Measurements from ENCODE around the gene SUPT6H. TPM values are rescaled to one million over a fixed set of nuclear protein-coding genes. Genes with fewer than 3 reads are reported as not detected.

SUPT6H gene
- total and polyA plus RNA-seq, 9 of the 15 experiments (the other 6 are each of a cell fraction or from before 2014, with no cell fraction given) = 1.7 to 77.7 (median 49.2) TPM

DNA sequence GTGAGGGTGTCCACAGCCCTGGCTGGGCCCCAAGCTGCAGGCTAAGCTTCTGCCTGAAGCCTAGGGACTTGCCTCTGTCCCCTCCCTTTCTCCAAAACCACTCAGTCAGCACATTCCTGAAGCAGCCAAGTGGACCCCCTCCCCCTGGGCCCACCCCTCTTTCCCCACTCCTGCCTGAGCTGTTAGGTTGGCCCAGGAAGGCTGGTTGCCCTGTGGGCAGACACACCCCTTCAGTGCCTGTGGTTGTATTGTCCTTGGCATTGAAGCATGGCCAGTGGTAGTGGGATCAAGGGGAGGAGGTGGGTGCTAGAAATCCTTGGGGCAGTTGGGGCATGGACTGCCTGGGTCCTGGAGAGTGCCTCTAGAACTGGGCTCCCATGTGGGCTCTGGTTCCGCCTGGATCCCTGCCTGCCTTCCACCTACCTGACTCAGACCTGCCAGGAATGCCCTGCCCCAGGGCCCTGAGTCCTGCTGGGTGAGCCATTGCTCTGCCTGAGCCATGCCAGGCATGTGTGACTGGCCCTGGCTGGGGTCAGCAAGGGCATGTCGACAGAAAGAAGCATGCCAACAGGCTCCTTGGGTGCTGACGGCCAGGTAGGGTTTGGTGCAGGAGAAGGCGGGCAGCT, 83.9 kb downstream of the SUPT6H start (continued):
- TF ChIP-seq, protein P1, sequence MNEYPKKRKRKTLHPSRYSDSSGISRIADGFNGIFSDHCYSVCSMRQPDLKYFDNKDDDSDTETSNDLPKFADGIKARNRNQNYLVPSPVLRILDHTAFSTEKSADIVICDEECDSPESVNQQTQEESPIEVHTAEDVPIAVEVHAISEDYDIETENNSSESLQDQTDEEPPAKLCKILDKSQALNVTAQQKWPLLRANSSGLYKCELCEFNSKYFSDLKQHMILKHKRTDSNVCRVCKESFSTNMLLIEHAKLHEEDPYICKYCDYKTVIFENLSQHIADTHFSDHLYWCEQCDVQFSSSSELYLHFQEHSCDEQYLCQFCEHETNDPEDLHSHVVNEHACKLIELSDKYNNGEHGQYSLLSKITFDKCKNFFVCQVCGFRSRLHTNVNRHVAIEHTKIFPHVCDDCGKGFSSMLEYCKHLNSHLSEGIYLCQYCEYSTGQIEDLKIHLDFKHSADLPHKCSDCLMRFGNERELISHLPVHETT (CRISPR knock-in tag; conservative IDR thresholded peaks at IDR 0.05 in 1 of 2, IDR thresholded peaks at IDR 0.05 in 1 of 2) = no peak
- no peak for TF ChIP-seq ZNF561 (CRISPR knock-in tag; conservative IDR thresholded peaks at IDR 0.05)
- TF ChIP-seq, protein P2, sequence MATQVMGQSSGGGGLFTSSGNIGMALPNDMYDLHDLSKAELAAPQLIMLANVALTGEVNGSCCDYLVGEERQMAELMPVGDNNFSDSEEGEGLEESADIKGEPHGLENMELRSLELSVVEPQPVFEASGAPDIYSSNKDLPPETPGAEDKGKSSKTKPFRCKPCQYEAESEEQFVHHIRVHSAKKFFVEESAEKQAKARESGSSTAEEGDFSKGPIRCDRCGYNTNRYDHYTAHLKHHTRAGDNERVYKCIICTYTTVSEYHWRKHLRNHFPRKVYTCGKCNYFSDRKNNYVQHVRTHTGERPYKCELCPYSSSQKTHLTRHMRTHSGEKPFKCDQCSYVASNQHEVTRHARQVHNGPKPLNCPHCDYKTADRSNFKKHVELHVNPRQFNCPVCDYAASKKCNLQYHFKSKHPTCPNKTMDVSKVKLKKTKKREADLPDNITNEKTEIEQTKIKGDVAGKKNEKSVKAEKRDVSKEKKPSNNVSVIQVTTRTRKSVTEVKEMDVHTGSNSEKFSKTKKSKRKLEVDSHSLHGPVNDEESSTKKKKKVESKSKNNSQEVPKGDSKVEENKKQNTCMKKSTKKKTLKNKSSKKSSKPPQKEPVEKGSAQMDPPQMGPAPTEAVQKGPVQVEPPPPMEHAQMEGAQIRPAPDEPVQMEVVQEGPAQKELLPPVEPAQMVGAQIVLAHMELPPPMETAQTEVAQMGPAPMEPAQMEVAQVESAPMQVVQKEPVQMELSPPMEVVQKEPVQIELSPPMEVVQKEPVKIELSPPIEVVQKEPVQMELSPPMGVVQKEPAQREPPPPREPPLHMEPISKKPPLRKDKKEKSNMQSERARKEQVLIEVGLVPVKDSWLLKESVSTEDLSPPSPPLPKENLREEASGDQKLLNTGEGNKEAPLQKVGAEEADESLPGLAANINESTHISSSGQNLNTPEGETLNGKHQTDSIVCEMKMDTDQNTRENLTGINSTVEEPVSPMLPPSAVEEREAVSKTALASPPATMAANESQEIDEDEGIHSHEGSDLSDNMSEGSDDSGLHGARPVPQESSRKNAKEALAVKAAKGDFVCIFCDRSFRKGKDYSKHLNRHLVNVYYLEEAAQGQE (IDR thresholded peaks at IDR 0.05; ENCODE audit: borderline replicate concordance) = no peak
- TF ChIP-seq, protein P2 (CRISPR knock-in tag; IDR thresholded peaks at IDR 0.05; ENCODE audit: low read depth) = no peak
- no peak for TF ChIP-seq GATAD2B (IDR thresholded peaks at IDR 0.05; ENCODE audit: borderline replicate concordance)
- TF ChIP-seq SETDB1 (IDR thresholded peaks at IDR 0.05; ENCODE audit: low read length) = no peak
- no peak for TF ChIP-seq NR2F6 (CRISPR knock-in tag; IDR thresholded peaks at IDR 0.05)
- no peak for TF ChIP-seq RBM22 (IDR thresholded peaks at IDR 0.05; ENCODE audit: low read depth, low read length, poor library complexity, severe bottlenecking)
- no peak for TF ChIP-seq CC2D1A (IDR thresholded peaks at IDR 0.05)
- no peak for TF ChIP-seq TAF1 (IDR thresholded peaks at IDR 0.05; ENCODE audit: control insufficient read depth, extremely low read depth, insufficient read depth, low read length, severe bottlenecking)
- no peak for TF ChIP-seq CEBPG (CRISPR knock-in tag; IDR thresholded peaks at IDR 0.05)
- TF ChIP-seq CEBPG (tag; conservative IDR thresholded peaks at IDR 0.05 in 1 of 2, IDR thresholded peaks at IDR 0.05 in 1 of 2) = no peak
- no peak for TF ChIP-seq GABPA (tag; conservative IDR thresholded peaks at IDR 0.05; ENCODE audit: low read depth)
- no peak for TF ChIP-seq MEF2D (tag; conservative IDR thresholded peaks at IDR 0.05; ENCODE audit: low read depth)
- no peak for TF ChIP-seq MTA1 (IDR thresholded peaks at IDR 0.05; ENCODE audit: borderline replicate concordance)
- TF ChIP-seq, protein P3, sequence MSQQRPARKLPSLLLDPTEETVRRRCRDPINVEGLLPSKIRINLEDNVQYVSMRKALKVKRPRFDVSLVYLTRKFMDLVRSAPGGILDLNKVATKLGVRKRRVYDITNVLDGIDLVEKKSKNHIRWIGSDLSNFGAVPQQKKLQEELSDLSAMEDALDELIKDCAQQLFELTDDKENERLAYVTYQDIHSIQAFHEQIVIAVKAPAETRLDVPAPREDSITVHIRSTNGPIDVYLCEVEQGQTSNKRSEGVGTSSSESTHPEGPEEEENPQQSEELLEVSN (IDR thresholded peaks at IDR 0.05; ENCODE audit: borderline replicate concordance in 1 of 2, extremely low read depth in 1 of 2, insufficient read depth in 1 of 2, insufficient read length in 1 of 2, low read depth in 1 of 2, low read length in 1 of 2, poor library complexity in 1 of 2, severe bottlenecking in 1 of 2) = no peak

Measured in K562 (cell line).